Retinal pigment epithelial cell (primary cell): ENCODE data around the gene OR51E1.

Source experiments
- DNase-seq: peaks from one replicate; pipeline ENCODE4 v3.0.0-alpha.2; 2010; ENCODE audit warnings: low read depth
- H3K4me3 ChIP-seq: 2 replicates; pipeline ENCODE4 v1.5.1; 2011; ENCODE audit warnings: mild to moderate bottlenecking, low read length, control low read depth, moderate library complexity
- CTCF ChIP-seq: conservative IDR thresholded peaks from 2 replicates; pipeline ENCODE4 v1.5.1; 2011; ENCODE audit warnings: low read depth, low read length, control low read depth, inconsistent platforms

OR51E1 gene

GRCh38 chr11:4695442-4695841 is 51.7 kb downstream of the OR51E1 start:
- no peak for TF ChIP-seq CTCF
- H3K4me3 ChIP-seq, result no peak overlapping the region
- DNase-seq, result peak; percentile 69

- H3K4me3 ChIP-seq, result peak within 1 kb of the TSS; percentile 12
- TF ChIP-seq CTCF, result peak; percentile 25
- DNase-seq, result peak; percentile 80
These were observed 53.8 kb downstream of the OR51E1 start, which contains the start of gene OR51E2 for GRCh38 chr11:4697585-4697984. Gene OR51E2 (minus strand): TSS chr11:4697853. CDS start chr11:4682711, 15,142 bp downstream.

GRCh38 chr11:4699697-4700435 is 56.1 kb downstream of the OR51E1 start:
- DNase-seq, result no peak
- no peak for TF ChIP-seq CTCF

GRCh38 chr11:4700436-4700820 is 56.6 kb downstream of the OR51E1 start:
- DNase-seq, result no peak
- TF ChIP-seq CTCF, result no peak
- no peak overlapping the region for H3K4me3 ChIP-seq

More at GRCh38 chr11:4699697-4700435, 56.1 kb downstream of the OR51E1 start:
- no peak overlapping the region for H3K4me3 ChIP-seq

- no peak for TF ChIP-seq CTCF
- no peak for DNase-seq
- no peak within 1 kb of the TSS for H3K4me3 ChIP-seq
These were observed 60.4 kb downstream of the OR51E1 start, which contains the start of gene MMP26 for GRCh38 chr11:4704054-4704789. Gene MMP26 (plus strand): TSS chr11:4704784.

DNA sequence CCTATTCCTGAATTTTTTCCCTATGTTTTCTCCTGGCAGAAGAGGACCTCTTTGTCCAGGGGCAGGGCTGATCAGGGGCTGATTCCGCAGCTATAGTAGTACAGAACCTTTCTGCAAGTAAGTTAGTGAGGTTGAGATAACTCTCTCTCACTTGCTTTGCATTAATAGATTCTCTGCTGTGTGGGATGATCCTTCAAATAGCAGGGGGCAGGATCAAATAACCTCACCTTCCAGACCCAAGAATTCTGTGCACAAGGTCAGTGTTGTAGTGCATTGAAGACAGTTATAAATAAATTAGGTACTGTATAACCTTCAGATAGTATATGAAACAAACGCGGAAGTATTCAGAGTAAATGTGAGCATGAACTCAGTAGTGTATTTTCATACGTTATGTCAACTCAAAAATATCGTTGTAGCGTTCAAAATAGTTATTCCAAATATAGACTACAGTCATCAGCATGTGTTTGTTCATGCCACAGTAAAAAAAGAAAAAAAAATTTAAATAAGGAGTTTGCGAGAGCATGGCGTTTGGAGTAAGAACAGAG is 61.1 kb downstream of the OR51E1 start:
- DNase-seq, result no peak
- H3K4me3 ChIP-seq, result no peak overlapping the region
- no peak for TF ChIP-seq CTCF
